ENCODE results near the gene TMEM39A.

Gene TMEM39A

GRCh38 chr3:119395923-119396358 lies 67.5 kb downstream of the TMEM39A start:
- no peak for DNase-seq

GRCh38 chr3:119388577-119388976 lies 74.8 kb downstream of the TMEM39A start:
- no peak for DNase-seq

- DNase-seq: no peak
Observed at GRCh38 chr3:119382134-119382533, 81.3 kb downstream of the TMEM39A start.

- no peak for DNase-seq
Observed at GRCh38 chr3:119380697-119381096, 82.7 kb downstream of the TMEM39A start.
